ENCODE results near the gene DDA1.
"Not testable (repeated sequence)": the region's sequence is repeated elsewhere in the genome, so short reads cannot be mapped to it uniquely, and the experiment has no call there.

DDA1 gene

GRCh38 chr19:17348700-17349099 lies 39.3 kb downstream of the DDA1 start:
- no peak for DNase-seq

DNA sequence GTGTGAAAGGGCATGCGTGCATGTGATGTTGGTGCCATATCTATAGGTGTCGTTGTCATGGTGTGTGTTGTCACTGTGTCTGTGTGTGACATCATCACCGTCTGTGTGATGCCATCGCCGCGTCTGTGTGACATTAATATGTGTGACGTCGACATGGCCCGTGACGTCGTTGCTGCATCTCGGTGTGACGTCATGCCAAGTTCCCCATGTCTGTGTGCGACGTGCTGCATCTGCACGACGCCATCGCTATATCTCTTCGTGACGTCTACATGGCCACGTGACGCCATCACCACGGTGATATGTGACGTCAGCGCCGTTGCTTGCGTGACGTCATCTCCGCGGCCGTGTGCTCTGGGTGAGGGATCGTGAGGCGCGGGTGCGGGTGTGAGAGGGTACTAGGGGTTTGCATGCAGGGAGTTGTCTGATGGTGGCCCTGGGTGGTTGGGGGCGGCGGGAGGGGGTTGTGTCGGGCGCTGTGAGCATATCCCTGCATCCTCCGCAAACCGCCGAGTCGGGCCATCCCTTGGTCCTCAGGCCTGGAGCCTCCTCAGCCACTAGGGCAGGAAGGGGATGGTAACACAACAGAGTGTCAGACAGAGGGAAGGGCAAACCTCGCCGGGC lies 42.6 kb downstream of the DDA1 start:
- DNase-seq: no peak

- DNase-seq: no peak
Observed at GRCh38 chr19:17352608-17353280, 43.4 kb downstream of the DDA1 start.

GRCh38 chr19:17353386-17353785 lies 44.0 kb downstream of the DDA1 start:
- DNase-seq: no peak

DNA sequence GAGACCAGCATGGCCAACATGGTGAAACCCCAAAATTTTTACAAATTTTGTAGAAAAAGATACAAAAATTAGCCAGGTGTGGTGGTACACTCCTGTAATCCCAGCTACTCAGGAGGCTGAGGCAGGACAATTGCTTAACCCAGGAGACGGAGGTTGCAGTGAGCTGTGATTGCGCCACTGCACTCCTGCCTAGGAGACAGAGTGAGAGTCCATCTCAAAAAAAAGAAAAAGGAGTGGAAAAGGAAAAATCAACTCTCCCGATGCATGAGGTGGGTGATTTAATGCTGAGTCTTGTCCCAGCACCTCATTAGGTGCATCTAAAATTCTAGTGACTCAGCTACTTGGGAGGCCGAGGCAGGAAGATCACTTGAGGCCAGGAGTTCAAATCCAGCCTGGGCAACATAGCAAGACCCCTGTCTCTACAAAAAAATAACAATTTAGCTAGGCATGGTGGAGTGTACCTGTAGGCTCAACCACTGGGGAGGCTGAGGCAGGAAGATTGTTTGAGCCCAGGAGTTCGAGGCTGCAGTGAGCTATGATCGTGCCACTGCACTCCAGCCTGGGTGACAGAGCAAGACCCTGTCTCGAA lies 47.8 kb downstream of the DDA1 start:
- no peak for DNase-seq

DNA sequence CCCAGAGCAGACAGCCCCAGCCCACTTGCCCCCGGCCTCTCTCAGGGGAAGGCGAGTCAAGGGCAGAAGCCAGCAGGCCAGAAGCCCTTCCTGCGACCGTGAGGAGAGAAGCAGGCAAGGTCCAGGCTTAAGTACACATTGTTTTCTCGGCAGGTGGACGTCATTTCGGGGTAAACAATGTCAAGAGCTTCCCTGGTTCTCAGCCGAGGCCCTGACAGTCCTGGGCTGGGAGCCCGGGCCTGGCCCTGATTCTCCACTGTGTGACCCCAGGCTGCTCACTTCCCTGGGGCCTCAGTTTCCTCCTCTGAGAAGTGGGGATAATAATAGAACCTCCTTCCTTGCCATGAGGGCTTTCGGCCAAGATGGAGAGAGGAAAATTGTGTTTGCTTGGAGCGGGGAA lies 48.4 kb downstream of the DDA1 start:
- DNase-seq: no peak

DNA sequence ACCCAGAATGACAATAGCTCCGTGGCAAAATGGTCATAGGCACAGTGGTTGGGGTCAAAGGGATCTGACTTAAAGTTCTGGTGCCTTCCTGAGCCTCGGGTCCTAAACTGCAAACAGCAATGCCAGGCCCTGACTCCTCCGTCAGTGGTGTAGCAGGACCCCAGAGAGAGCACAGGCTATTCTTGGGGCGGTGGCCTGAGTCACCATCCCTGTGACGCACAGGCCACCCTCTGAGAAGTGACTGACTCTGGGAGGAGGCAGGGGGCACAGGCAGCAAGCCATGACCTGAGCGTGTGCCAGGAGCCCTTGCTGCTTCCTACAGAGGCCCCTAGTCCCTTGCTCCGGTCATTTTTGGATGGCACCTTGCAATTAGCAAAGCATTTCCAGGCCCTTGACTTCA lies 49.0 kb downstream of the DDA1 start:
- no peak for DNase-seq

DNA sequence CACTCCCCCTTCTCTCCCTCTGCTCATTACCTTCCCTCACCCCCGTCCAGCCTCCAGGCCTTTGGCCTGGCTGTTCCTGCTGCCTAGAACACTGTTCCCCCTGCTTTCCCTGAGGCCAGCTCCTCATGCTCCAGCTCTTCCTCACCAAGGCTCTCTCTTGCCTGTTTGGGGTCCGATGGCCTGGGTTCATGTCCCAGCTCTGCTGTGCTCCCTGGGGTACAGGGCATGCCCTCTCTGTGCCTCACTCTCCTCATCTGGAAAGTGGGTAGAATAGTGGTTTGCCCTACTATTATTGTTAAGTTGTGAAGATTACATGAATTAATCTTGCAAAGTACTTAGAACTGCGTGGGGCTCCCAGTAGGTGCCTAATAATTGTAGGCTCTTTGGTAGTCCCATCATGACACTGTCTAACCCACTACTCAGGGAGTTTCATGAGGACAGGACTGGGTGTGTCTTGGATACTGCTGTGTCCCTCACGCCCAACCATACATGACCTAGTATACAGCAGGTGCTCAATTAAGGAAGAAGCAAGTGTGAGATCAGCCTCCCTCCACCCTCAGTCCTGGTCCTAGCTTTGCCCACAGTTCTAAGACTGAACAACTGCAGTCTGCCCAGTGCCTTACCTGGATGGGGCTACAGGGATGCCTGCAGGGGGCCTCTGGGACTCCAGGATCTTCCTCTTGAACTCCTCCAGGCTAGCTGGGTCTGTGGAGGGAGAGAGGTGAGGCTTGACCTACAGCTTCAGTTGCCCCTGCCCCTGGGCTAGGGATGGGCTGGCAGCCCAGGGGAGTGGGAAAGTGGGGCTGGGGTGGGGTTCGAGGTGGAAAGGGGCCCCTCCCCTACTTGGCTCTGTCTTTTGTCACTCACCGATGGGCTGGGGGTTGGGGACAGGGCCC lies 50.8 kb downstream of the DDA1 start:
- no peak for DNase-seq

- DNase-seq: not testable (repeated sequence)
Observed at GRCh38 chr19:17363852-17364605, 54.7 kb downstream of the DDA1 start.

- DNase-seq: no peak
Observed at GRCh38 chr19:17365361-17365760, 56.0 kb downstream of the DDA1 start.

GRCh38 chr19:17370026-17370587 lies 60.7 kb downstream of the DDA1 start:
- DNase-seq: no peak

All from activated effector memory CD4-positive, alpha-beta T cell treated with Interleukin-2 at 50 U/mL for 16 hours (primary cell).